Measurements from ENCODE around the gene PKP1.

PKP1 gene

GRCh38 chr1:201307760-201308499 lies 24.6 kb downstream of the PKP1 start:
- DNase-seq (ENCODE audit: low read depth): no peak

DNA sequence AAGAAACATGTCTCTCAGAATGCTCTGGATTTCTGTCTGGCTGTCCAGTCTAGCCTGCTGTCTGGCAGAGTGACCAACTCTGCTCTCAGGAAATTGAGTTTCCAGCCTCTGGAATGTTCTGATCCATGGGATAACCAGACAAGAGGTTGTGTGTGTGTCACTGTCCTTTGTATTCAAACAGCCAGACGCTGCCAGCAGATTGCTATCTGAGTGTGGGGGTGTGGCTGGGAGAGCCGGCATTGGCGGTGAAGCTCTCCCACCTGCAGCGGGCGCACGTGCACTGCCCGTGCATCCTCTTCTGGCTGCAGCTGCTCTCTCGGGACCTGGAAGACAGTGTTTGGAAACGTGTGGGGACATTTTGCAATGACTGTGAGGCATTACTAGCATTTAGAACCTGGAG lies 26.1 kb downstream of the PKP1 start:
- DNase-seq (ENCODE audit: low read depth): no peak

GRCh38 chr1:201310251-201310985 lies 27.1 kb downstream of the PKP1 start:
- DNase-seq (ENCODE audit: low read depth): no peak

DNA sequence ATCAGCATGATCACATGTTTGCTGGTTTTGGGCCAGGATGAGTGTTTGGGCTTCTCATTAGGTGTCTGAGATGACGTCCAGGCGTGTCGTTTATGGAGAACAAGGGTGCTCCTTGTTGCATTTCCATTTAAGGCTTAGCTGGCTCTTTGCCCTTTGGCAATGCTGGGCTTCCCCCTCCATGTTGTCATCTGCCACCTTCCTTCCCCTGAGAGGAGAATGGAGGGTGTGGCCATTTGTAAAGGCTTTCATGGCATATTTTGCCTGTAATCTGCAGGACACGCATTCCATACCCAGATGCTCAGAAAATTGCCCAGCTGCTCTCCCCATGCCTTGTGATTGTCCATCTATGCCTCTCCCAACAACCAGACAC lies 27.7 kb downstream of the PKP1 start:
- no peak for DNase-seq (ENCODE audit: low read depth)

DNA sequence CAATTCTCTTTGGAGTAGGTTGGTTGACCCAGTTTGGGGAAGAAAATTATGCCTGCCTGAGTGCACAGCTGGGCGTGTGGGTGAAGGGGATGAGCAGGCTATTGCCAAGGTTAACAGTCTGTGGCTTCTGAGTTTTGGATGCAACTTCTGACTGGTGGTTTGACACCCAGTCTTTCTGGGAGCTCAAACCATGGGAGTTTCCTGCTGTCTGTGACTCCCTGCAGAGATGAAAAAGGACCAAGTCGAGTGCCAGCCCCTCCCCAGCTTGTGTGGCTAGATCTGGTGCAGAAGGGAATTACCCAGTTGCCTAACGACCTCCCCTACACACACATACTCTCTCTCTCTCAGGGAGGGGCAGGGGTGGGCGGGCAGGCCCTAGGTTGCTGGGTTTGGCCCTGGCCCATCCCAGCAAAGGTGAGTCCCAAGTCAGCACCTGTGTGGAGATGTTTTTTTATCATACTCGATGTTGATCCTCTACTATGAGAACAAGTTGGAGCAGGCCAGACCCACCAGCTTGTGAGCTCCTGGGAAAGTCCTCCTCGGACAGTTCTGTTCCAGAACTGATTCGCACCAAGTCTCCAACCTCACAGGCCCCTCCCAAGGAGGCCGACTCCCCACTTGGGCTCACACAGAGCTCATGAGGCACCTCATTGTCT lies 28.2 kb downstream of the PKP1 start:
- no peak for DNase-seq (ENCODE audit: low read depth)

GRCh38 chr1:201312298-201312697 lies 29.0 kb downstream of the PKP1 start:
- DNase-seq (ENCODE audit: low read depth): no peak

GRCh38 chr1:201313086-201313485 lies 29.8 kb downstream of the PKP1 start:
- no peak for DNase-seq (ENCODE audit: low read depth)

- no peak for DNase-seq (ENCODE audit: low read depth)
Observed at GRCh38 chr1:201316556-201316955, 33.2 kb downstream of the PKP1 start.

DNA sequence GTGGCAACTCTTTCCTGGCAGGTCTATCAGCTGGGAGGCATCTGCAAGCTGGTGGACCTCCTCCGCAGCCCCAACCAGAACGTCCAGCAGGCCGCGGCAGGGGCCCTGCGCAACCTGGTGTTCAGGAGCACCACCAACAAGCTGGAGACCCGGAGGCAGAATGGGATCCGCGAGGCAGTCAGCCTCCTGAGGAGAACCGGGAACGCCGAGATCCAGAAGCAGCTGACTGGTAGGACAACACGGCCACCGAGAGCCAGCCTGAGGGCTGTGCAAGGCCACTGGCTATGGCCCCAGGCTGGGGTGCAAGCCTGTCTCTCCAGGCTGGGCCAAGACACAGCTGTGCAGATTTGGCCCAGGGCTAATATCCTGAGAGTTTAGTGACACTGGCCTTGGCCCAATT lies 34.2 kb downstream of the PKP1 start:
- DNase-seq (ENCODE audit: low read depth): no peak

- DNase-seq (ENCODE audit: low read depth): no peak
Observed at GRCh38 chr1:201318504-201319340, 35.4 kb downstream of the PKP1 start.

DNA sequence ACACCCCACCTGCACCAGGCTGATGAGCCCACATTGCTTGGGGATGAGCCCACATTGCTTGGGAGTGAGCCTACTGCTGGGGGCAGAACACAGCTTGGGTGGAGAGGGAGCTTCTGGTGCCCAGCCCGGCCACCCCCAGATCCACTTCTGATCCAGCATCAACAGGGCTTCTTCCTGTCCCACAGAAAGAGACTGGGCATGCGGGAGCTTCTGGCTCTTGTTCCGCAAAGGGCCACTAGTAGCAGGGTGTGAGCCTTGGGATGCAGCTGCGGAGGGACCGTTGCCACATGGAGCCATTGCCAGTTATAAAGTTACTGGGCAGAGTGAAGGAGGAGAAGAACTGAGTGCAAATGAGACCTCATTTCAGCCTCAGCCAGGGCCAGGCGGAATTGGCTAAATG lies 36.3 kb downstream of the PKP1 start:
- no peak for DNase-seq (ENCODE audit: low read depth)

DNA sequence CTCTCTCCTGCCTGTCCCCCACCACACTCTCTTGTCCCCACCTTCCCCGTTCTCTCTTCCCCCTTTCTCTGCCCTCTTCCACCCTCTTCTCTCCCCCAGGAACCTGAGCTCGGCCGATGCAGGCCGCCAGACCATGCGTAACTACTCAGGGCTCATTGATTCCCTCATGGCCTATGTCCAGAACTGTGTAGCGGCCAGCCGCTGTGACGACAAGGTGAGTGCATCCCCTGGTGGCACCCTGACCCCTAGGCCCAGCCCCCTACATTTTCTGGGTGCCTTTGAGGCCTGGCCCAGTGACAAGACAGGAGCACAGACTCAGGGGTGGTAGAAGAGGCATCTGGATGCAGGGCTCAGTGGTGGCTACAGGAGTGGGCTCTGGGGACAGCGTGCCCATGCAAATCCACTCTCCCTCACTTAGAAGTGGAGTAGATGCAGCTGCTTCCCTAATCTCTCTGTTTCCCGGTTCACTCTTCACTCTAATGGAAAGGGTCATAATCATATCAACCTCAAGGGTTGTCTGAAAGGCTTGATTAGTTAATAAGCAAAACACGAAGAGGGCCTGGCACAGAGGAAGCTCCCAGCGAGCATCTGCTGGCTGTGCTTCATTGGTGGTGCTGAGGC lies 37.0 kb downstream of the PKP1 start:
- no peak for DNase-seq (ENCODE audit: low read depth)

DNA sequence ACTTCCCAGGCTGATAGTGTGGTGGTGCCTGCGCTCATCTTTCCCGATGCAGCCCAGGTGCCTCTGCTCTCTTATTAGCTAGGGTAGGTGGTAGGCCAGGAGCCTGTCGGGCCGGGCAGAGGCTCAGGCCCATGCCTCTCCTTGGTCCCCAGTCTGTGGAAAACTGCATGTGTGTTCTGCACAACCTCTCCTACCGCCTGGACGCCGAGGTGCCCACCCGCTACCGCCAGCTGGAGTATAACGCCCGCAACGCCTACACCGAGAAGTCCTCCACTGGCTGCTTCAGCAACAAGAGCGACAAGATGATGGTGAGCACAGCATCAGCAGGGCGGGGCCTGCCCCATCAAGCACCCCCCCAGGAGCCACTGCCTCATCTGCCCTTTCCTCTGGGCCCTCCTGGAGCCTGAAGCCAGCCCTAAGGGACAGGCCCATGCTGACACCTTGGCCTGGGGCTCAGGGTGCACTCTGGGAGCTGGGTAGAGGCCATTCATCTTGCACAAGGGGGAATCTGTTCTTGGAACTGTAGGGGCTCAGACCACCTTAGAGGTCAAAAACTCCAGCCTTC lies 38.6 kb downstream of the PKP1 start:
- no peak for DNase-seq (ENCODE audit: low read depth)

DNA sequence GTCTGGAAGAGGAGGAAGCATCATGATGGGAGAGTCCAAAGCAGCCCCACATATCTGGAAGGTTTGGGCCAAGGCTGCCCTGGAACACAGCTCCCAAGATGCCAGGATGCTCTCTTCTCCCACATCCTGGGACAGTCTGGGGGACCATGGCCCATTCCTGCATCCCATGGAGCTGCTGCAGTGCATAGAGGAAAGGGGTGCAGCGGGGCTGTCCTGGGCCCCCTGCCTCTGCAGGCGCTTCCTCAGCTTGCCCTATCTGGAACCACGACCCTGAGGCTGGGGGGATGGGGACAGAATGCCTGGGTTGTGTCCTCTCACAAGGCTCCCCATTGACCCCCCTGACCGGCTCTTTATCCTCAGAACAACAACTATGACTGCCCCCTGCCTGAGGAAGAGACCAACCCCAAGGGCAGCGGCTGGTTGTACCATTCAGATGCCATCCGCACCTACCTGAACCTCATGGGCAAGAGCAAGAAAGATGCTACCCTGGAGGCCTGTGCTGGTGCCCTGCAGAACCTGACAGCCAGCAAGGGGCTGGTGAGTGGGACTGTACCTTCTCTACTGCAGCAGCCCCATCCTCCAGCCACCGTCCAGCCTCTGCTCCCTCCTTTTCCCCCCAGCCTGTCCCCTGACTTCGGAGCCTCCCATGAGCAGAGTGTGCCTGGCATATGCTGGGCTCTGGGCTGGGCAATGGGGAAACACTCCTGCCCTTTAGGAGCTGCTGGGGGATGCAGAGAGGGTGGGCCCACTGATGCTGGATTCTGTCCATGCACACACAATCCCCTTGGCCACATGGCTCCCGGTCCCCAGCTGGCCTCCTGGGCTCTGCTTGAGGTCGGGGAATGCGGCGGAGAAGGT lies 39.6 kb downstream of the PKP1 start:
- DNase-seq (ENCODE audit: low read depth): no peak

- no peak for DNase-seq (ENCODE audit: low read depth)
Observed at GRCh38 chr1:201324306-201324705, 41.0 kb downstream of the PKP1 start.

GRCh38 chr1:201324821-201325677 lies 41.7 kb downstream of the PKP1 start:
- DNase-seq (ENCODE audit: low read depth): no peak

GRCh38 chr1:201325678-201326060 lies 42.4 kb downstream of the PKP1 start:
- DNase-seq (ENCODE audit: low read depth): no peak

DNA sequence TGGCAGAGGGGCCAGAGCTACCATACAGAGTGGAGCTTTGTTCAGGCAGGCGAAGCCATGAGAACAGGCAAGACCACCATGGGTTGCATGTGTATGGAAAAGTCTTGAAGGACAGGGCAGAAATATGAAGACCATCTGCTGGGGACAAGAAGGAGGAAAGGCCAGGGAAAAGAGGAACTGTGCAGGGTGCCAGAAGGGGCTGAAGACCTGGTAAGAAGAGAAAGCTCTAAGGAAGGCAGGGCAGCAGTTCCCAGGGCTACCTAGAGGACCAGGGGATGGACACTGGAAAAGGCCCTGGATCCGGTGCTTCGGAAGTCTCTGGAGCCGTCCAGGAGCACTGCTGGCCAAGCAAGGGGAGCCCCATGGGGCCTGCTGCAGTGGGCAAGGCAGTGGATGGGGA lies 43.4 kb downstream of the PKP1 start:
- DNase-seq (ENCODE audit: low read depth): no peak

DNA sequence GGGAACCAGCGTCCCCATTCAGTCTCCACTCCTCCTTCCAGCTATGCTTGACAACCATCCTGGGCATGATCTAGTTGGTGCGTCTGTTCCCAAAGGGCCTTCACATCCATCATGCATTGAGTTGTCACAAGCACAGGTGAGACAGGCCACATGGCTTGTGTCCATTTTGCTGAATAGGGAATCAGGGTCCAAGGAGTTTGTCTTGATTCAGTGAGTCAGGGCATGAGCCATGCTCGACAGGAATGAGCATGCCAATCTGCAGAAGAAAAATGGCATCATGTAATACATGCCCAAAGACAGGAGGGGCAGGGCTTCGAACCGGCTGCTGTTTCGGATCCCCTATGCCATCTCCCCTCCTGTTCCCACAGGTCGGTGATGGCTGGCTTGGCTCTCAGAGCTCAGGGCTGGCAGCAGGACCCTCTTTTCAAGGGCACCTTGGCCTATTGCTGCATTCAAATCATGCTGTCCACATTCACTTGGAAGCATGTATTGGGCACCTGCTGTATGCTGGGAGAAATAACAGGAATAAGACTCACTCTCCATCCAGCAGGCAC lies 44.5 kb downstream of the PKP1 start:
- no peak for DNase-seq (ENCODE audit: low read depth)
